GM19099 (cell line): ENCODE data around the gene CALHM2.

Experiments
- POLR2A ChIP-seq: IDR thresholded peaks from 3 replicates; pipeline ENCODE4 v1.6.1; 2011; ENCODE audit warnings: low read depth; ENCODE audit not compliant: insufficient read length; ENCODE audit errors: extremely low read depth

The CALHM2 gene

GRCh38 chr10:103451831-103452505, at the start of gene CALHM2:
TSS of gene CALHM2 (minus strand) at chr10:103452370. CDS start at chr10:103449941, 2,429 bp downstream.
- TF ChIP-seq POLR2A: peak; percentile 70

DNA sequence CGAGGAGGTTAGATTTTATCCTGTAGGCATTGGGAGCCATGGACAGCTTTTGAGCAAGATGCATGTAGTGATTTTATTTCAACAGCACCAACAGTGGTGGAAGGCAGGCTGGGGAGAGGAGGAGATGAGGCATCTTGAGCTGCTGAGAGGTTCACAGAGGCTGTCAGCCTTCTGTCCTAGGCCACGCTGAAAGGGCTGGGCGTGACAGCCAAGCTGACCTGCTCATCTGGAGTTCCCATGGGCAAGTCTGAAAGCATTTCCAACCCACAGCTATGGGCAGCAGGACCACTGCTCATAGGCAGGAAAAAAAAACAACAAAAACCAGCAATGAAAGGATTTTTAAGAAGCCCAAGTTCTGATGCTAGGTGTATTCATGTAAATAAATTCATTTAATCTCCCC, 49.0 kb upstream of the CALHM2 start:
- TF ChIP-seq POLR2A: no peak

- TF ChIP-seq POLR2A: no peak
These were observed 48.3 kb upstream of the CALHM2 start for GRCh38 chr10:103500481-103500880.

GRCh38 chr10:103499881-103500280, 47.7 kb upstream of the CALHM2 start:
- no peak for TF ChIP-seq POLR2A

DNA sequence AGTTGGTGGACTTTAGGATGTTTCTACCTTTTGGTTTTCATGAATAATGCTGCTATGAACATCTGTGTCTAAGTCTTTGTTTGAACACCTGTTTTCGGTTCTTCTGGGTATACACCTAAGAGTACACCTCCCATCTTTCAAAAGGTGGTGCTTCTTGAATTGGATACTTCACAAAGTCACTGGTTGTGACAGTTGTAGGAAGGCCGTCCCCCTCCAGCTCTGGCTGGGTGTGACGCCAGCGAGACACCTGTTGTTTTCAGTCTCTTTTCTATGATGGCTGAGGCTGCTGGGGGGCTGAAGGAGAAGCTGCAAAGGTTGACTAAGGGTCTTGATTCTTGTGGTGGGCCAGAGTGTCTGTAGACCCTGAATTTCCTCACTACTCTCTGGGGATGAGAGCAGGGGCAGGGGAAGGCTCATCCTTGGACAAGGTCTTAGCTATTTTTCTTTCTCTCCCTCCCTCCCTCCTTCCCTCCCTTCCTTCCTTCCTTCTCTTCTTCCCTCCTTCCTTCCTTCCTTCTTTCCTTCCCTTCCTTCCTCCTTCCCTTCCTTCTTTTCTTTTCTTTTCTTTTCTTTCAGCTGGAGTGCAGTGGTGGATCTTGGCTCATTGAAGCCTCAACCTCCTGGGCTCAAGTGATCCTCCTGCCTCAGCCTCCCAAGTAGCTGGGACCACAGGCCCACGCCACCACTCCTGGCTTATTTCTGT, 46.9 kb upstream of the CALHM2 start:
- no peak for TF ChIP-seq POLR2A

DNA sequence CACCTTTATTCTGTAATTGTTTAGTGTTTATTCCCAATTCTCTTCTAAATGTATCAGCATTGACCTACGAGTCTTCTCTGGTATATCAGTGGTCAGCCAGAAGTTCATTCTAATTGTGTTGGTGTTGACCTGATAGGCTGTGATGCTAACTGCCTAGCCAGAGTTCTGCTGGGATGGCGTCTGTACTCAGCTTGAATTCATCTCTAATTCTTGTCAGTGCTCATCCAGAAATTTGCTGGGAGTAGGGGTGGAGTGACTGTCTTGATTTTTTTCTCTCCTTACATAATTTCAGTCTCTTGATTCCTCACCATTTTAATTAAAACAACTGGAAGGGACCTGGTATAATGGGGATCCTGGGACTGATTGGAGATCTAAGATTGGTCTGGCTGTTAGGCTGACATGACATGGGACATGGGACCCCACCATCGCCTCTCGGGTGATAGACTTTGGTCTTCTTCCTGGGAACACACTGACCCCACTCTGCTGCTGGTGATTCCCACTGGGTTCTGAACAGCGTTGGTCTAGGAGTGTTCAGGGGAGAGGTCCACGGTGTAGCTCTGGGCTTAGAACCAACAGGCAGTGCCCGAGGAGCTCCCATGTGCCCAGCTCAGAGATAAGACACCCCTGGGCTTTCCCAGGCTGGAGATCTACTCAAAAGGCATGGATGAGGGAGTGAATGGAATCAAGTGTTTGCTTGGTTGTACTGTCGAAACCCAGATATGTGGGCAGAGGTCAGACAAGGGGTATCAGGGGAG, 45.2 kb upstream of the CALHM2 start:
- TF ChIP-seq POLR2A: no peak

GRCh38 chr10:103495321-103495720, 43.2 kb upstream of the CALHM2 start:
- no peak for TF ChIP-seq POLR2A

- no peak for TF ChIP-seq POLR2A
These were observed 42.0 kb upstream of the CALHM2 start for GRCh38 chr10:103493916-103494877.

- TF ChIP-seq POLR2A: no peak
These were observed 41.3 kb upstream of the CALHM2 start, which contains the start of gene NEURL1 for GRCh38 chr10:103493362-103493915. TSS of gene NEURL1 (plus strand) at chr10:103493705. CDS start at chr10:103494388, 683 bp downstream.

DNA sequence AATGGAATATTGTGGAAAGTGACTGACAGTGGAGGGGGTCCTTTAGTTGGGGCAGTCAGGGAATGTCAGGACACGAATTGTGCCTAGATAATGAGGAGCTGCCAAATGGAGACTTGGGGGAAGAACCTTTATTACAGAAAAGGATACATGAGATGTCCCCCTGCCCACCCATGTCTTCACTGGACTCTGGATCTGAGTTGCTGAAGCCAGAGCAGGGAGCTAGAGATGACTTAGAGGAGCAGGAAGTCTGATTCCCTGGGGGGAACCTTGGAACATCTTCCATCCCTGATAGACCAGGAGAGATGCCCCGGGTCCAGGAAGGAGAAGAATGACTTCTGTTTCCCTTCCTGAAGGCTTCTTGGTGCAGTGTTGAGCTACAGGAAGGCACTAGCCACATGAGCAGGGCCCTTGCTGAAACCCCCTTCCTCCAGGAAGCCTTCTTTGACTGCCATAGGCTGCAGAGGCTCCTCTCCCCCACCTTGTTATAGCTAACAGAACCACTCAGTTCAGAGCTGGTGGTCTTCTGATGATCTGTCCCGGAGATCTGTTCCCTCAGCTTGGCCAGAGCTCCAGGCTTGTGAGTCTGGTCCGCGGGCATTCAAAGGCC, 40.6 kb upstream of the CALHM2 start:
- no peak for TF ChIP-seq POLR2A

DNA sequence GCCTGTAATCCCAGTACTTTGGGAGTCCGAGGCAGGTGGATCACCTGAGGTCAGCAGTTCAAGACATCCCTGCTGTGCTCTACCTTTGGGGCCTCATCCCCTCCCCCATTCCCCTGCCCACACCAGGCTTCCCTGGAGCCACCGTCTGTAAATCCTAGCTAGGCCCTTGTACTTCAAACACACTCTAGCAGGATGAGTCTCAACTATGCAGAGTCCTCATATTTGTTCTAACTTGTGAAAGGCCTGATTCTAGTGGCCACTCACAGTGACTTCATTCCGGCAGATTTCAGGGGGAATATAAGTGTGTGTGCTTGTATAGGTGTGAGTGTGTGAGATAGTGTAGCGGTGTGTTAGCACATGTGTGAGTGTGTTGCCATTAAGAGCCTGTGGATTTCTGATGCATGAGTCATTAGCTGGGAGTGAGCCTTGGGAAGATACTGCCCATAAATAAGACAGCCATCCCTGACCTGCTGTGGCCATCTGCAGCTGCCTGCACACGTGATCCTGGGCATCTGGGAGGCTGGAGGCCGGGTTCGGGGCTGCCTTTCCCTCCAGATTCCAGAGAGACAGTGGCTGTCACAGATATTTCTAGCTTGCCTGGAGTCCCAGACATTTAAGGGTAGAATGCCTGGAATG, 39.7 kb upstream of the CALHM2 start:
- no peak for TF ChIP-seq POLR2A

GRCh38 chr10:103490986-103491314, 38.8 kb upstream of the CALHM2 start:
- TF ChIP-seq POLR2A: no peak

- TF ChIP-seq POLR2A: no peak
These were observed 35.2 kb upstream of the CALHM2 start for GRCh38 chr10:103487410-103487708.
